Measurements from ENCODE around the gene SIRT5. TPM values are rescaled to one million over a fixed set of nuclear protein-coding genes. Genes with fewer than 3 reads are reported as not detected.
A peak's percentile ranks its signal among the peaks of the same experiment; 100 is the strongest.

Gene SIRT5
- polyA plus RNA-seq, 3 donors: 3.3 to 5.0 (median 3.4) TPM

- Mint-ChIP-seq H3K27ac (peak overlapping the region in 2 of 7 donors; percentile 5 to 47), H3K36me3 (peaks cover 0 to 5% of the 10 kb centered on the region in 2 donors), H3K27me3 (ENCODE audit: low read depth in 3 of 3) (peaks cover 0 to 2% (median 0%) of the 10 kb centered on the region in 3 donors), H3K4me1 (peaks cover 58% of the 10 kb centered on the region), H3K4me3 (no peak overlapping the region), H3K9me3 (no peaks in the 10 kb centered on the region)
- no peaks in the 10 kb centered on the region for H3K27me3 ChIP-seq (ENCODE audit: control insufficient read depth in 2 of 2, insufficient read depth in 2 of 2, low read length in 2 of 2)
- TF ChIP-seq CTCF (IDR thresholded peaks at IDR 0.05): no peak
- no peak overlapping the region for H3K4me3 ChIP-seq (replicated peaks in 1 of 3; ENCODE audit: low read depth in 2 of 3, low read length in 3 of 3)
- H3K4me2 ChIP-seq (replicated peaks; ENCODE audit: extremely low read depth, low read length, poor library complexity, severe bottlenecking): no peak overlapping the region
- no peak overlapping the region for H3K9ac ChIP-seq (ENCODE audit: insufficient read depth, low read length, poor library complexity, severe bottlenecking)
- intact Hi-C loops (cut with micrococcal nuclease): loop anchor here in 1 of 2 donors (10.0 kb wide), 1 partner anchor 52 kb away; the partner anchor contains the start of gene RANBP9
- H3K4me1 ChIP-seq (ENCODE audit: control insufficient read depth in 1 of 2, insufficient read depth in 2 of 2, low read length in 2 of 2): peaks cover 9 to 15% of the 10 kb centered on the region in 2 donors
- no peaks in the 10 kb centered on the region for H3K36me3 ChIP-seq (replicated peaks in 1 of 2; ENCODE audit: control insufficient read depth in 1 of 2, insufficient read depth in 2 of 2, low read length in 2 of 2)
- no peaks in the 10 kb centered on the region for H3K9me3 ChIP-seq (replicated peaks in 1 of 2; ENCODE audit: control insufficient read depth in 1 of 2, insufficient read depth in 1 of 2, low read length in 2 of 2)
- H3K27ac ChIP-seq (ENCODE audit: low read depth in 1 of 2, low read length in 2 of 2): no peak overlapping the region
- DNase-seq: no peak
- H4K20me1 ChIP-seq (ENCODE audit: insufficient read depth, low read length): peaks cover 93% of the 10 kb centered on the region
- H3K79me2 ChIP-seq (ENCODE audit: insufficient read depth, low read length): peaks cover 100% of the 10 kb centered on the region
- H2AFZ ChIP-seq (ENCODE audit: insufficient read depth, low read depth, low read length, poor library complexity, severe bottlenecking): no peak overlapping the region
- no CpG with 5 or more reads among the region's 3 CpGs for WGBS (ENCODE audit: insufficient coverage)
Measured at GRCh38 chr6:13662651-13663334, 88.4 kb downstream of the SIRT5 start.

- no peak for TF ChIP-seq CTCF (IDR thresholded peaks at IDR 0.05)
- Histone ChIP-seq H3K27me3 (ENCODE audit: control insufficient read depth in 2 of 2, insufficient read depth in 2 of 2, low read length in 2 of 2) (no peaks in the 10 kb centered on the region), H3K36me3 (replicated peaks in 1 of 2; ENCODE audit: control insufficient read depth in 1 of 2, insufficient read depth in 2 of 2, low read length in 2 of 2) (no peaks in the 10 kb centered on the region), H3K4me1 (ENCODE audit: control insufficient read depth in 1 of 2, insufficient read depth in 2 of 2, low read length in 2 of 2) (peaks cover 14 to 26% of the 10 kb centered on the region in 2 donors), H3K9me3 (replicated peaks in 1 of 2; ENCODE audit: control insufficient read depth in 1 of 2, insufficient read depth in 1 of 2, low read length in 2 of 2) (no peaks in the 10 kb centered on the region), H4K20me1 (ENCODE audit: insufficient read depth, low read length) (peaks cover 99% of the 10 kb centered on the region), H3K79me2 (ENCODE audit: insufficient read depth, low read length) (peaks cover 100% of the 10 kb centered on the region), H3K4me3 (replicated peaks in 1 of 3; ENCODE audit: low read depth in 2 of 3, low read length in 3 of 3) (no peak overlapping the region), H3K9ac (ENCODE audit: insufficient read depth, low read length, poor library complexity, severe bottlenecking) (no peak overlapping the region), H3K4me2 (replicated peaks; ENCODE audit: extremely low read depth, low read length, poor library complexity, severe bottlenecking) (no peak overlapping the region), H3K27ac (ENCODE audit: low read depth in 1 of 2, low read length in 2 of 2) (no peak overlapping the region), H2AFZ (ENCODE audit: insufficient read depth, low read depth, low read length, poor library complexity, severe bottlenecking) (no peak overlapping the region)
- Mint-ChIP-seq H3K27ac (peak overlapping the region in 1 of 7 donors; percentile 69), H3K4me3 (no peak overlapping the region), H3K36me3 (peaks cover 0 to 5% of the 10 kb centered on the region in 2 donors), H3K4me1 (peaks cover 69% of the 10 kb centered on the region), H3K9me3 (no peaks in the 10 kb centered on the region), H3K27me3 (ENCODE audit: low read depth in 3 of 3) (peaks cover 0 to 2% (median 0%) of the 10 kb centered on the region in 3 donors)
- WGBS (ENCODE audit: insufficient coverage): 100% methylated on average over 1 of the region's 4 CpGs
- intact Hi-C loops (cut with micrococcal nuclease): loop anchor here in 1 of 2 donors (10.0 kb wide), 1 partner anchor 51 kb away; the partner anchor contains the start of gene RANBP9
- no peak for DNase-seq
Measured at GRCh38 chr6:13663986-13664385, 89.6 kb downstream of the SIRT5 start.

Other genes with a start within 250 kb of the SIRT5 start
- gene TBC1D7, start 246.1 kb upstream of the SIRT5 start, polyA plus RNA-seq: 10 to 100 TPM; 12.2 to 34.3 (median 34.3) TPM
- gene GFOD1, start 87.0 kb upstream of the SIRT5 start, polyA plus RNA-seq: 1 to 10 TPM; 2.4 to 8.7 (median 2.4) TPM
- gene NOL7, start 40.7 kb downstream of the SIRT5 start, polyA plus RNA-seq: 10 to 100 TPM; 22.7 to 58.5 (median 56.9) TPM
- gene RANBP9, start 137.2 kb downstream of the SIRT5 start, polyA plus RNA-seq: 10 to 100 TPM in 1 of 3 donors, 1 to 10 TPM in 2; 1.8 to 26.1 (median 2.0) TPM
- gene MCUR1, start 240.0 kb downstream of the SIRT5 start, polyA plus RNA-seq: 1 to 10 TPM; 2.4 to 7.8 (median 5.2) TPM